ENCODE results near the gene SNED1. TPM values are rescaled to one million over a fixed set of nuclear protein-coding genes. Genes with fewer than 3 reads are reported as not detected.
A peak's percentile ranks its signal among the peaks of the same experiment; 100 is the strongest.

Gene SNED1
- total RNA-seq, 2 donors from 2014 or later: 0.36 to 4.1 TPM

DNA sequence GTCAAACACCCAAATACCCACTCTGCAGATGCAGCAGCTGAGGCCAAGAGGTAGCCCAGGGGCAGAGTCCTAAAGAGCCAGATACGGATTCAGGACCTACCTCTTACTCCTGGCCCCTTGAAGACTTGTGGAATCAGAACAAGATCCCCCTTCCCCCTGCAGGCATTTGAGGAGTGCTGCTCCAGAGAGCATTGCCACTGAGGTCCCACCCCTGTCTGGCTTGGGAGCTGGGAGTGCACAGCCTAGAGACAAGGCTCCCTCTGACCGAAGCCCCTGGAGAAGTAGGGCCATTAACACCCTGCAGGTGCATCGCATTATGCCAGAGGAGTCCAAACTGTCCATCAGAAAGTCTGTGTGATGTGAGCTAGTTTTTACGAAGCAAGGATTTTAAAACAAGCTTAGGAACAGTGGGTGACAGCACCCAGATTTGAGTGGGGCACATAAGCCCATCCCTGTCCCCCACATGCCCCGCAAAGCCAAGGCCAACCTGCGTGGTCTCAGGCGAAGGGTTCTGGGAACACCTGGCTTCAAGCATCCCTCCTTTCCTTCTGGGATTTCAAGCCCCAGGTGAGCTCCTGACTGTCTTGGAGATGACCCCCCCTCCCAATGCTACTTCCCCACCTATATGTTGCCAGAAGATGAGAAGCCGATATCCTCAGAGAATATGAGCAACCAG lies 55.3 kb downstream of the SNED1 start:
- DNase-seq (no peak), ATAC-seq (replicated peaks in 1 of 2) (no peak)
- H3K36me3 Mint-ChIP-seq (ENCODE audit: insufficient read depth in 2 of 2): no peaks in the 10 kb centered on the region
- no peak overlapping the region for H3K4me3 Mint-ChIP-seq
- H3K9me3 Mint-ChIP-seq: no peaks in the 10 kb centered on the region
- no peak overlapping the region for H3K27ac Mint-ChIP-seq
- H3K4me1 Mint-ChIP-seq (ENCODE audit: low read depth): no peaks in the 10 kb centered on the region
- H3K27me3 Mint-ChIP-seq (ENCODE audit: low read depth): no peaks in the 10 kb centered on the region

DNA sequence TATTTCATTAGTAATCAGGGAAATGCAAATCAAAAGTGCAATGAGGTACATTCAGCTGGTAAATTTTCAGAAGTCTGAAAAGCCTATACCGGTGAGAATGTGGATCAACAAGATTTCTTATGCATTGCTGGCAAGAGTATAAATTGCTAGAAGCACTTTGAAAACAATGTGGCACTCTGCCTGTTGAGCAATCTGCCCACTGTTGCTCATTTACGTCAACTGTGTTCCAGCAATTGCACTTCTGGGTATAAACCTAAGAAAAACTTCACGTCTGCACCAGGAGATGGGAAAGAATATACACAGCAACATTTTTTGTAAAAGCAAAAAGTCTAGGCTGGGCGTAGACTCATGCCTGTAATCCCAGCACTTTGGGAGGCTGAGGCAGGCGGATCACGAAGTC lies 62.9 kb downstream of the SNED1 start:
- Mint-ChIP-seq H3K27me3 (ENCODE audit: low read depth) (no peaks in the 10 kb centered on the region), H3K4me3 (no peak overlapping the region), H3K27ac (no peak overlapping the region), H3K36me3 (ENCODE audit: insufficient read depth in 2 of 2) (no peaks in the 10 kb centered on the region), H3K4me1 (ENCODE audit: low read depth) (no peaks in the 10 kb centered on the region), H3K9me3 (no peaks in the 10 kb centered on the region)
- ATAC-seq (replicated peaks in 1 of 2) (no peak), DNase-seq (no peak)

DNA sequence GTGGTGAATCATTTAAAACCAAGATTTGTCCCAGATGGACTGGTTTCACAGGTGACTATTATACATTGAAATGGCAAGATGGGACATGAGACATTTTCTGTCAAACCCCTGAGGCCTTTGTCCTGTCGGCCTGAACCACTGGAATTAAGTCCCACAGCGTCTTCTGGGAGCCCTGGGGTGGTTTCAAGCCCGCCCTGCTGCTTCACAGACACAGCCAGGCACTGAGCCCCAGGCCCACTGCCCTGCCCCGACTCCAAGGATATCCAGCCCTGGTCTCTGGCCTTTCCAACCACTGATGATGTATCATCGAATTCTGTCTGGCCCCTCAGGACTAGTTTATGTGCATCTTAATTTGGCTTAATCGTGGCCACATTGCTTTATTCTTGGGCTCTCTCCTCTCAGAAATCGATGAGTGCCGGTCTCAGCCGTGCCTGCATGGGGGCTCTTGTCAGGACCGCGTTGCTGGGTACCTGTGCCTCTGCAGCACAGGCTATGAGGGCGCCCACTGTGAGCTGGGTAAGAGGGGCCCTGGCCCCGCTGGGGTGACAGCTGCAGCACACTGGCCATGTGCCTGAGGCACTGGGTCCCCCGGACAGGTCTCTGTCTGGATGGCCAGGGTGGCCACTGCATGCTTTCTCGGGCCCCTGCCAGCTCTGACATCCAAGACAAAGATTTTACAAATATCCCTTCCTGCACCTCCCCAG lies 64.1 kb downstream of the SNED1 start:
- DNase-seq (no peak), ATAC-seq (replicated peaks in 1 of 2) (no peak)
- H3K4me3 Mint-ChIP-seq: peak overlapping the region in 1 of 2 donors; percentile 13
- H3K27me3 Mint-ChIP-seq (ENCODE audit: low read depth): no peaks in the 10 kb centered on the region
- no peaks in the 10 kb centered on the region for H3K36me3 Mint-ChIP-seq (ENCODE audit: insufficient read depth in 2 of 2)
- H3K4me1 Mint-ChIP-seq (ENCODE audit: low read depth): no peaks in the 10 kb centered on the region
- no peaks in the 10 kb centered on the region for H3K9me3 Mint-ChIP-seq
- no peak overlapping the region for H3K27ac Mint-ChIP-seq

DNA sequence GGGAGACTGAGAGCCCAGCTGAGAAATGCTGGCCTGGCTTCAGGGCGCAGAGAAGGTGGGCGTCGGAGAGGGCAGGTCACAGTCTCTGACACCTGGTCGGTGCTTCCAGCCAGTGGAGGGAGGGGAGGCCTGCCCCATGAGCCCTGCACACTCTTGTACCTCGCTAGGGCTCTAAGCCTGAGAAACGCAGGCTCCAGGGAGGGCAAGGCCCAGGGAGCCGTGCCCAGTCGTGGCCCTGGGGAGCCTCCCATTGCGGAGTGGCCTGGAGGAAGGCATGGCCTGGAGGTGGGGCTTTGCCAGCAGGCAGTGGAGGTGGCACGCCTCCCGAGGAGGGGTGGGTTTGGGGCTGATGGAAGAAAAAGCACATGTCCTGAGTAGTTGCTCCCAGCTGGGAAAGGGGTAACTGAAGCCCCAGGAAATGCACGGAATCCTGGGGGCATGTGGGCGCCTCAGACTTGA lies 64.7 kb downstream of the SNED1 start:
- Mint-ChIP-seq H3K27me3 (ENCODE audit: low read depth) (no peaks in the 10 kb centered on the region), H3K4me3 (peak overlapping the region in 1 of 2 donors; percentile 13), H3K27ac (no peak overlapping the region), H3K9me3 (no peaks in the 10 kb centered on the region), H3K36me3 (ENCODE audit: insufficient read depth in 2 of 2) (no peaks in the 10 kb centered on the region), H3K4me1 (ENCODE audit: low read depth) (no peaks in the 10 kb centered on the region)
- ATAC-seq (replicated peaks in 1 of 2): no peak
- DNase-seq: no peak

DNA sequence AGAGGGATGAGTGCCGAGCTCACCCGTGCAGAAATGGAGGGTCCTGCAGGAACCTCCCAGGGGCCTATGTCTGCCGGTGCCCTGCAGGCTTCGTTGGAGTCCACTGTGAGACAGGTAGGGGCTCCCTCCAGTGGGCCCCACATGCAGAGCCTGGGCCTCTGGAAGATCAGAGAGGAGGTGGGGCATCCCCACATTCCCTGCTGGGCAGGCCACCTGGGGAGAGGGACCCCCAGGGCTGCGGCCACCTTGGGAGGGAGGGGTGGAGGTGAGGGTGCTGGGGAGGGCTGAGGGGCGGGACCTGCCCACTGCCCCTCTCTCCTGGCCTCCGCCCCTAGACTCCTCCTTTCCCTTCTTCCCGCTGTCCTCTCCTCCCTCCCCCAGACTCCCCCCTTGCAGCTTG lies 65.2 kb downstream of the SNED1 start:
- ATAC-seq (replicated peaks in 1 of 2): peak; percentile 18
- H3K27ac Mint-ChIP-seq: no peak overlapping the region
- no peaks in the 10 kb centered on the region for H3K4me1 Mint-ChIP-seq (ENCODE audit: low read depth)
- H3K4me3 Mint-ChIP-seq: peak overlapping the region in 1 of 2 donors; percentile 22
- no peak for DNase-seq
- H3K36me3 Mint-ChIP-seq (ENCODE audit: insufficient read depth in 2 of 2): no peaks in the 10 kb centered on the region
- H3K27me3 Mint-ChIP-seq (ENCODE audit: low read depth): no peaks in the 10 kb centered on the region
- no peaks in the 10 kb centered on the region for H3K9me3 Mint-ChIP-seq

DNA sequence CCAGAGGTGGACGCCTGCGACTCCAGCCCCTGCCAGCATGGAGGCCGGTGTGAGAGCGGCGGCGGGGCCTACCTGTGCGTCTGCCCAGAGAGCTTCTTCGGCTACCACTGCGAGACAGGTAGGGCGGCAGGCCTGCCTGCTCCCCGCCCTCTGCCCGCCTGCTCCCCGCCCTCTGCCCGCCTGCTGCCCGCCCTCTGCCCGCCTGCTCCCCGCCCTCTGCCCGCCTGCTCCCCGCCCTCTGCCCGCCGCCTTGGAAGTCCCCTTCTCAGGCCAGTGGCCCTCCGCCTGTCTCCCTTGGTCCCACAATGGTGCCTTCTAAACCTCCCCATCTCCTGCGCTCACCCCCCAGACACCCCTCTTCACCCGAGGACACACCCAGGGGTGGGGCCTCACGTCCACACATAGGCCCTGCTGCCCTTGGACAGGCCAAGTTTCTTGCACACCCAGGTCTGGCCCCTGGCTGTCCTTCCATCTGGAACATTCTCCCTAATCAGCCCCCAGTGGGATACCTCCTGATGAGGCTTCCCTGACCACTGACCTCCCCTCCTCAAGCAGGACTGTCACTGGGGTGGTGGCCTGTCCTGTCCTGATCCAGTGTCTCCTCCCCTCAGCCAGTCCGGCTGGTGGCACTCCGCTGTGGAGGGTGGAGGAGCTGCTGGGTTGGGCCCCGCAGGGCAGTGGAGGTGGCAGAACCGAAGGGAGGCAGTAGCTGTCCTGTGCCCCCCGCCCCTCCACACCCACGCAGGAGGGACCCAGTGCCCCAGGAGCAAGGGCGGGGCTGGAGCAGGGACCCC lies 65.8 kb downstream of the SNED1 start:
- Mint-ChIP-seq H3K4me1 (ENCODE audit: low read depth) (no peaks in the 10 kb centered on the region), H3K27ac (no peak overlapping the region), H3K27me3 (ENCODE audit: low read depth) (no peaks in the 10 kb centered on the region), H3K9me3 (no peaks in the 10 kb centered on the region), H3K36me3 (ENCODE audit: insufficient read depth in 2 of 2) (no peaks in the 10 kb centered on the region), H3K4me3 (peak overlapping the region; percentile 29 to 51)
- ATAC-seq (replicated peaks in 1 of 2) (peak; percentile 66 to 69), DNase-seq (peak; percentile 37 to 43)

DNA sequence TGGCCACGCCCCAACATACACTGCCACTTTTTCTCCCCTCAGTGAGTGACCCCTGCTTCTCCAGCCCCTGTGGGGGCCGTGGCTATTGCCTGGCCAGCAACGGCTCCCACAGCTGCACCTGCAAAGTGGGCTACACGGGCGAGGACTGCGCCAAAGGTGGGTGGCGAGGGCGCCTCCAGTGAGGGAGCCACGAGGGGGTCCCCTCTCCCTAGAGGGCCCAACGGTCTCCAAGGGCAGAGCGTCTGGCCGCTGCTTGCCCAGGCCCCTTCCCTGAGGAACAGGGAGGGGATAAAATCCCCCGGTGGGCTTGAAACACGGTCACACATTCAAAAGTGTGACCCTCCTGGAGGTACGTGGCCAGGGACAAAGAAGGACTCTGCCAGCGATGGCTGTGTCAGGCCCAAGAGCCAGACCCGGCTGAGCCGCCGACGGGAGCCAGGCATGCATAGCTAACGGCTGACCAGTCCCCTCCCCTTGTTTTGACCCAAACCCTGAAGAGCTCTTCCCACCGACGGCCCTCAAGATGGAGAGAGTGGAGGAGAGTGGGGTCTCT lies 66.5 kb downstream of the SNED1 start:
- H3K36me3 Mint-ChIP-seq (ENCODE audit: insufficient read depth in 2 of 2): no peaks in the 10 kb centered on the region
- no peak overlapping the region for H3K4me3 Mint-ChIP-seq
- ATAC-seq (replicated peaks in 1 of 2): no peak
- no peaks in the 10 kb centered on the region for H3K4me1 Mint-ChIP-seq (ENCODE audit: low read depth)
- H3K27me3 Mint-ChIP-seq (ENCODE audit: low read depth): no peaks in the 10 kb centered on the region
- H3K9me3 Mint-ChIP-seq: no peaks in the 10 kb centered on the region
- no peak overlapping the region for H3K27ac Mint-ChIP-seq
- no peak for DNase-seq

DNA sequence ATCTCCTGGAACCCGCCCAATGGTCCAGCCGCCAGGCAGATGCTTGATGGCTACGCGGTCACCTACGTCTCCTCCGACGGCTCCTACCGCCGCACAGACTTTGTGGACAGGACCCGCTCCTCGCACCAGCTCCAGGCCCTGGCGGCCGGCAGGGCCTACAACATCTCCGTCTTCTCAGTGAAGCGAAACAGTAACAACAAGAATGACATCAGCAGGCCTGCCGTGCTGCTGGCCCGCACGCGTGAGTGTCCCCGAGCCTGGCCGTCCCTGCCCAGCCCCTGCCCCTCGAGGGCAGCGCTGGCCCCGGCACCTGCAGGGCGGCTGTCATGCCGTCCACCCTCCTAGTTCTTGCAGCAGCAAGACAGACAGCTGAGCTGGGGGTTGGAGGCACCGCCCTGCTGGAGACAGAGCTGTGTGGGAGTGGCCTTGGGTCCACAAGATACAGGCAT lies 67.0 kb downstream of the SNED1 start:
- H3K4me3 Mint-ChIP-seq: no peak overlapping the region
- H3K27me3 Mint-ChIP-seq (ENCODE audit: low read depth): no peaks in the 10 kb centered on the region
- no peaks in the 10 kb centered on the region for H3K36me3 Mint-ChIP-seq (ENCODE audit: insufficient read depth in 2 of 2)
- ATAC-seq (replicated peaks in 1 of 2): no peak
- no peaks in the 10 kb centered on the region for H3K9me3 Mint-ChIP-seq
- H3K27ac Mint-ChIP-seq: no peak overlapping the region
- H3K4me1 Mint-ChIP-seq (ENCODE audit: low read depth): no peaks in the 10 kb centered on the region
- DNase-seq: no peak

DNA sequence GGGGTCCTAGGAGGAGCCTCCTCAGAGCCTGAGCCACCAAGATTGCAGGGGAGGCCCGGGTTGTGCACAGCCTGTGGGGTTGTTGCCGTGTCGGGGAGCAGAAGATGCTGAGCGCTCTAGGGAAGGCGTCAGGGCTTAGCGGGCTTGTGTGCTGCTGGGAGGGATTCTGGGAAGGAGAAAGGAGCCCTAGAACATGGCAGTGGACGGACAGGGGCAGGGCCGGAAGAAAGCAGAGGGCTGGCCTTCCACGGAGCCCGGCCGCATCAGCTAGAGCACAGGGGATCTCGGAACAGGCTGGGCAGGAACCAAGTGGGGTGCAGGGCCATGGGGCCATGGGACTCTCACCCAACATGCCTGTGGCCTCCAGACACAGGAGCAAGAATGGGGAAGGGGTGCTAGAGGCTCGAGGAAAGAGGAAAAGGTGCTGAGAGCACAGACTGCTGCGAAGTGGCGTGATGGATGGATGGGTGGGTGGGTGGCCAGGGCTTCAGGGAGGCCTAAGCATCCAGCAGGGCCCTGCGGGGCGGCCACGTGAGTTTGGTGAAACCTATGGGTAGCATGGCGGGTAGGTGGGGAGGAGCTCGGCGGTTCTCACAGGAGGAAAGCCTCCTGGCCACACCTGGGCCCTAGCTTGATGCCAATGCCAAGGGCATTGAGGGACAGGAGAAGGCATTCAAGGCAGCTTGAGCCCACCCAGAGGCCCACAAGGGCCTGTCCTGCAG lies 67.9 kb downstream of the SNED1 start:
- Mint-ChIP-seq H3K4me1 (ENCODE audit: low read depth) (no peaks in the 10 kb centered on the region), H3K27me3 (ENCODE audit: low read depth) (no peaks in the 10 kb centered on the region), H3K36me3 (ENCODE audit: insufficient read depth in 2 of 2) (no peaks in the 10 kb centered on the region), H3K9me3 (no peaks in the 10 kb centered on the region), H3K4me3 (no peak overlapping the region), H3K27ac (no peak overlapping the region)
- DNase-seq: no peak
- ATAC-seq (replicated peaks in 1 of 2): no peak

DNA sequence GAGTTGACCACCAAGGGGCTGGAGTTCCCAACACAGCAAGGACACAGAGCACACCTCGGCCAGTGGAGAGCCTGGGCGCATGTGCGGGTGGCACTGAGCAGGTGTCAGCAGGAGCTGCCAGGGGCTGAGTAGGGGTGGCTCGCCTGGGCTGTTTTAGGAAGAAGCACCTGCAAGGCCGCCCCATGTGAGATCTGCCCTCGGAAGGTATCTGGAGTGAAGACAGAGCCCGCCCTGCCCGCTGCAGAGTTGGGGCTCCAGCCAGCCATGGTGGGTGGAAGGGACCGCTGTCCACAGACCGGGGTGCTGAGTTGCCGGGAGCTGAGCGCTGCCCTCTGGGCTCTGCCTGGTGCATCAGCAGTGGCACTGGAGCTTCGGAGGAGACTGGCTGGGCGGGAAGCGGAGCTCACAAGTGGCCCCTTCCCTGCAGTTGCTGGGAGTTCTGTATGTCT lies 68.5 kb downstream of the SNED1 start:
- Mint-ChIP-seq H3K27me3 (ENCODE audit: low read depth) (no peaks in the 10 kb centered on the region), H3K4me1 (ENCODE audit: low read depth) (no peaks in the 10 kb centered on the region), H3K9me3 (no peaks in the 10 kb centered on the region), H3K4me3 (no peak overlapping the region), H3K27ac (no peak overlapping the region), H3K36me3 (ENCODE audit: insufficient read depth in 2 of 2) (no peaks in the 10 kb centered on the region)
- DNase-seq (no peak), ATAC-seq (replicated peaks in 1 of 2) (no peak)

DNA sequence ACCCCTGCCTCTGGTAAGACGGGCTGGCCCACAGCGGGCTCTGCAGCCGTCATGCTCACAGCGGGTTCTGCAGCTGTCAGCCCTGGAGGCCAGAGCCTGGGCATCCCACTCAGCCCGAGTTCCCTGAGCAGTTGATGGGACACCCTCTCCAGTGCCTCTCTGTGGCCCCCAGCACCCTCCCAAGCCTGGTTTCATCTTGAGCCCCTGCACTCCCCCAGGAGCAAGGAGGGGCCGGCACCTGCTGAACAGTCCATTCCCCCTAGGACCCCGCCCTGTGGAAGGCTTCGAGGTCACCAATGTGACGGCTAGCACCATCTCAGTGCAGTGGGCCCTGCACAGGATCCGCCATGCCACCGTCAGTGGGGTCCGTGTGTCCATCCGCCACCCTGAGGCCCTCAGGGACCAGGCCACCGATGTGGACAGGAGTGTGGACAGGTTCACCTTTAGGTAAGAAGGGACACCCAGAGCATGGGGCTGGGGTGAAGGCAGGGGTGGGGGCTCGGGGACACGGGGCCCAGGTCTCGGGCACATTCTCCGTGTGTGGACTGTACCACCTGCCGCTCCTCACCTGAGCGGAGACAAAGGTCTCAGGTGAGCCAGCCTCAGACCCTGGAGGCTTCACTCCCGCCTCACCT lies 69.2 kb downstream of the SNED1 start:
- ATAC-seq (replicated peaks in 1 of 2): no peak
- no peak overlapping the region for H3K27ac Mint-ChIP-seq
- no peaks in the 10 kb centered on the region for H3K27me3 Mint-ChIP-seq (ENCODE audit: low read depth)
- no peak for DNase-seq
- H3K36me3 Mint-ChIP-seq (ENCODE audit: insufficient read depth in 2 of 2): no peaks in the 10 kb centered on the region
- no peaks in the 10 kb centered on the region for H3K4me1 Mint-ChIP-seq (ENCODE audit: low read depth)
- no peak overlapping the region for H3K4me3 Mint-ChIP-seq
- H3K9me3 Mint-ChIP-seq: no peaks in the 10 kb centered on the region

All from activated T-cell treated with anti-CD3 and anti-CD28 coated beads, Interleukin-2, amount 50 U/mL, for 72 hours (primary cell).